Activated T-cell treated with anti-CD3 and anti-CD28 coated beads for 4 hours (primary cell): ENCODE measurements around the gene CCDC85C.

Experiments
- DNase-seq: peaks from one replicate; pipeline ENCODE4 v3.0.0-alpha.2; 2020

Gene CCDC85C

GRCh38 chr14:99552572-99553216 is 51.3 kb downstream of the CCDC85C start:
- DNase-seq = no peak

- no peak for DNase-seq
Observed at GRCh38 chr14:99552021-99552553, 51.9 kb downstream of the CCDC85C start.

DNA sequence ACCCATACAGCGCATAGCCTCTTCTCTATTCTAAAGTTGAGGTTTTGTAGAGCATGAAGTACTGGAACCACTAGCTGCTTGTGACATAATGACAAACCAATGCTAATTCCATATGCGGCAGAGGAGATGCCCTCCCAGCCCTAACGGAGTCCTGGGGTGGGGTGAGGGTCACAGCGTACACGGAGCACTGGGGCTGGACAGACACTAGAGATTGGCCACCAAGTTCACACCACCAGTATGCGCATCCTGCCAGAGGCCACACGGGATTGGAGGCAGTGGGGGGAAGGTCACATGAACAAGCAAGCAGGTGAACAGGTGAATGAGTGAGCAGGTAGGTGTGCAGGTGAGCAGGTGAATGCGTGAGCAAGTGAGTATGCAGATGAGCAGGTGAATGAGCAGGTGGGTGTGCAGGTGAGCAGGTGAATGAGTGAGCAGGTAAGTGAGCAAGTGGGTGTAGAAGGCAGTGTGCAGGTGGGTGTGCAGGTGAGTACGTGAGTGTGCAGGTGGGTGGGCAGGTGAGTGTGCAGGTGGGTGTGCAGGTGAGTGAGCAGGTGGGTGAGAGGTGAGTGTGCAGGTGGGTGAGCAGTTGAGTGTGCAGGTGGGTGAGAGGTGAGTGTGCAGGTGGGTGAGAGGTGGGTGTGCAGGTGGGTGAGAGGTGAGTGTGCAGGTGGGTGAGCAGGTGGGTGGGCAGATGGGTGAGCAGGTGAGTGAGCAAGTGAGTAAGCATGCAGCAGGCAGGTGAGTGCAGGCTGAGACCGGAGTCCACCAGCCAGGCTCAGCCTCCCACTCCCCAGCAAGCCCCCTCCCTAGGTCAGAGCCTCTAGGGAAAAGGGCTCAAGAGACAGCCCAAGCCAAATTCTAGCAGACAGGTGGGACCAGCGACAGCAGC is 52.7 kb downstream of the CCDC85C start:
- no peak for DNase-seq

- no peak for DNase-seq
Observed at GRCh38 chr14:99550387-99550992, 53.5 kb downstream of the CCDC85C start.

DNA sequence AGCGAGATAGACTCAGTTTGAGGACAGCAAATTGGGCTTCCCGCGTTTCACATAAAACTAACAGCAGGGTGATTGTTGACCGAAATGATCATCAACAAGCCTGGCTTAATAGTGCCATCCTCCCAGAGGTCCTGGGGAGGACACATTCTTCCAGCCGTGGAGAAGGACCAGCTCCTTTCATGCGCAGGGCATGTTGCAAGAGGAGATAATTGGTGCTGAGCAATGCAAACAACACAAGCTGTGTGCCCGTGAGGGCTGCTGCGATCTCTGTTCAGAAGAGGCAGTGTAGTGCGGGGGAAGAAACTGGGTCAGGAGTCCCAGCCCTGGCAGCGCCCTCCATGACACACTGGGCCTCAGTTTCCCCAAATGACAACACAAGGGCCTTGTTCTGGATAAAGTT is 54.3 kb downstream of the CCDC85C start:
- no peak for DNase-seq

DNA sequence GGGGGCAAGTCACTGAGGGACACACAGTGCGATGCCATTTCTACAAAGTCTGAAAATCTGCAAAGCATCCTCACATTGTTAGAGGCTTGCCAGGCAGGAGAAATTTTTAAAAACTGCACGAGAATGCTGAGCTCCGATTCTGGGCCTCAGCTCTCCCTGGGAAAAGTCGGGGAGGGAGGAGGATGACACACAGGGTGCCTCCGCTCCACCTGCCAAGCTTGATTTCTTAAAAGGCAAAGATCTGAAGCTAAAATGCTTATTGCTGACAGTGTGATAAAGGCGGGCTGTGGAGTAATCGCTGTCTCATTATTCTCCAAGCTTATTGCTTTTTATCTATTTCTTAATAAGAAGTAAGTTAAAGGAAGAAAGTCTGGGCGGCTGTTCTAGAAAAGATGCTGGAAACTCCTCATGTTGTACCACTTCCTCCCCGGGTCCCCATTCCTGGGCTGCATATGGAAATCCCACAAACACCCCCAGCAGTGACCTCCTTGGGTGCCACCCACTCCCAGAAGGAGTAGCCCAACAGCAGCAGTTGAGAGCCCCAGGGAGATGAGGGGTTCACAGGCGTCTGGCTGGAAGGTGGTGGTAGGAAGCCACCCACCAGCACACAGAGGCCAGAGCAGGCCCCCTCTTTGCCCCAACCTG is 55.0 kb downstream of the CCDC85C start:
- no peak for DNase-seq

GRCh38 chr14:99548255-99548654 is 55.8 kb downstream of the CCDC85C start:
- no peak for DNase-seq

DNA sequence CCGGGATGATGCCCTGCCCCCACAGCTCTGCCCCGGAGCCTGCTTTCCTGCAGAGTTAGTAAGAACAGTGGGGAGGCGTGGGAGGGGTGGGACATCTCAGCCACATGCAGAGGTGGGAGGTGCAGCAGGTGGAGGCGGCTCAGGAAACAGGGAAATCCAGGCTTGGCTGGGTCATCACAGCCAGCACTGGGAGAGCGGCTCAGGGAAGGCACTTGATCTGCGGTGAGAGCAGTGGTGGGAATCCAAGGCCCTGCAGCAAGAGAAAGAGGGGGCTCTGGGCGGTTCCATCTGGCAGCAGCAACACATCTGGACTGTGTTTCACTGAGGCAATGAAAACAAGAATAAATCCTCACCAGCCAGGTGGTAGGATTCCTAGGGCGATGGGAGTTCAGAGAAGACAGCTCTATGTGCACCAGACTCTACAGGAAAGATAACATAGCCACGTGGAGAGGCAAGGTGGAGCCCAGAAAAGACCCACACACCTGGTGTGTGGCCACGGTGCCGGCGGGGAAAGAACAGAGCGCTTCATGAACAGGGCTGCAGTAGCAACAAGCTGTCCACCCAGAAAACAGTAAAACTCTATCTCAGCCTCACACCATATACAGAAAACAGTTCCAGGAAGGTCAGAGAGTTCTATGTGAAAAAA is 57.6 kb downstream of the CCDC85C start:
- DNase-seq = no peak

DNA sequence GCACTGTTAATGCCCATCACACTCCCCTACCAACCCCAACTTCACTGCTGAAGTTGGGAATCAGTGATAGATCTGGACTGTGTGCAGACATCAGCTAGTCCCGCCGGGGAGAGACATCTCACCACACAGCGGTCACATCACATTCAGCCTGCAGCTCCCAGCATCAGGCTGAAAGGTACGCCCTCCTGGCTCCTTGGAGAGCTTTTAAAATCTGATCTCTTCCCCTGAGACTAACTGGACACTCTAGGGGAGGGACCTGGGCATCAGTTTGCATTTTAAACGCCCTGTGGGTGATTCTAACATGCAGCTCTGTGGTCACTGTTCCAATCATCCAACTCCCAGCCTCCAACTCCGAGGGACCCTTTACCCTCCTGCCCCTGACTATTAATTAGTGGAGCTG is 58.4 kb downstream of the CCDC85C start:
- no peak for DNase-seq

GRCh38 chr14:99544991-99545390 is 59.0 kb downstream of the CCDC85C start:
- DNase-seq = no peak

GRCh38 chr14:99543985-99544384 is 60.0 kb downstream of the CCDC85C start:
- no peak for DNase-seq

DNA sequence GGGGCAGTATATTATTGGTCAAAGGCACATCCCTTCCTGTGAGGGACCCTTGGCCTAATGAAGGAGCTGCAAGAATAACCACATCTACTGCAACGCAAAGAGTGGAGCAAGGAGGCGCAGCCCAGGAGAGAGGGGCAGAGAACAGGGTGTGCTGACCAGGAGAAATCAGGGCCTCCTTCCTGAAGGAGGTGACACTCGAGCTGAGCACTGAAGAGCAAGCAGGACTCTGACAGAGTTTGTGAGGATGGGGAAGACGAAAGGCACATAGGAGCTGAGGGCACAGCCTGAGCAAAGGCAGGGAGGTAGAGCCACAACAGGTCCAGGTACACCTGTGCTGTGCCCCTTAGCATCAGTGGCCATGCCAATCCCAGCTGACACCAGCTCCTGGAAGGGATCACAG is 60.6 kb downstream of the CCDC85C start:
- DNase-seq = no peak

DNA sequence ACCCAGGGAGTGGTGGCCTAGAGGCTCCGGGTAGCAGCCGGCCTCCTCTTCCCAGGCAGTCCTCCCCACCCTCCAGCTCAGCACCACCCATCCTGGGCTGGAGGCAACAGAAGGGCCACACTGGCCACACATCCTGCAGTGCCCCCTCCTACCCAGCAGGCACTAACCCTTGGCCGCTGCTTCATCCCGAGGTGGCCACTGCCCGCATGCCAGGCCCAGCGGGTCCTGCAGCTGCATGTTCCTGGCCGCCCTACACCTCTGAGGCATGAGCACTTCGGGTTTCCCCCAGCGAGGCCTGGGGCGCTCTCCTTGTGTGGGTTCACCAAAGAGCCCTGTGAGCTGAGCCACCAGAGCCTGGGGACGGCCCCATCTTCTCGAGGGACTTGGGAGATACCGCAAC is 61.4 kb downstream of the CCDC85C start:
- no peak for DNase-seq

GRCh38 chr14:99541677-99542470 is 62.1 kb downstream of the CCDC85C start:
- no peak for DNase-seq

DNA sequence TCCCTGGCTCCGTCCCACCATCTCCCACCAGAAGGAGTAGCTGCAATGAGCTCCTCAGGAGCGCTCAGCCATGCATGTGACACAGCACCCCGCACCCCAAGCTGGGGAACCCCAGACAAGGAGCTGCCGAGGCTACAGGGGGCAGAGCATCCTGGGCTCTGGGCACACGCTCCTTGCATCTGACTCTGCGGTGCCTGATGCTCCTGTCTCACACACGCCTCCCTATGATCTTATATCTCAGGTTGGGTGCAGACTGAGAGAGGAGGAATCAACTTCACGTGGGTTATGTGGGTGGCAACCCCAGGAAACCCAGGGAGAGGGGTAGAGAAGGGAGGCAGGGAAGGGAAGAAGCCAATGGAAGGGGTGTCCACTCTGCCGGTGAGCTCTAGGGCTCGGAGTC is 62.8 kb downstream of the CCDC85C start:
- no peak for DNase-seq

DNA sequence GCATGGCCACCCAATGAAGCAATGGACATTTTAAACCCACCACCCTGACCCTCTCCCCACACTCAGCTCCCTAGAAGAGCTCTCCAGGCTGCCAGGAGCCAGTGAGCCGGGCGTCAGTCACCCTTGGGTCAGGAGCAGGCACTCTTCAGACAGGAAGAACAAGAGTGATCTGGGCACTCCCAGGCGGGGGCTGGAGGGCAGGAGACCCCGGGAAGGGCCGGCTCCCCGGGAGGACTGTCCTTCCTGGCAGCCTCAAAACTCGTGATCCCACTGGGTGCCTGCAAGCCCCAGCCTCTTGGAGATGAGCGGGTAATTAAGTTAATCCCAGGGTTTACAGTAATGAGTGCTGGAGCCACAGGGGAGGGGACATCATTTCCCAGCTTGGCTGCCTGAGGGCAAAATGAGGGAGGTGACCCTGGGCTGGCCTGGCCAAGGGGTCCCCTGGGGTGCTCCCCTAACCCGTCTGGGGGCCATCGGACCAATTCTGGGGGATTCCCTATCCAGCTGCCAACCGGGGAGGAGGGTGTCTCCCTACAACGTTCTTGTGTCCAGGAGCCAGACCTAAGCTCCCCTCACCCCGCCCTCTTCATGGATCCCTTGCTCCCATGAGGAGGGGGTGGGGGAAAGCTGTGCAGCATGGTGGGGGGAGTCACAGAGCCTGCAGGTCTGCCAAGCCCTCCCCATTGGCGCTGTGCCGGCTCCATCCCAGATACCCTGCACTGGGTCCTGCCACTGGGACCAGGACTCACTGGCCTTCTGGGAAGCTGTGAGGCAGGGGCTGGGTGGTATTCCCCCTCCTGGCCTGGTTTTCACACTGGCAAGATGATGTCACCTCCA is 63.6 kb downstream of the CCDC85C start:
- no peak for DNase-seq

DNA sequence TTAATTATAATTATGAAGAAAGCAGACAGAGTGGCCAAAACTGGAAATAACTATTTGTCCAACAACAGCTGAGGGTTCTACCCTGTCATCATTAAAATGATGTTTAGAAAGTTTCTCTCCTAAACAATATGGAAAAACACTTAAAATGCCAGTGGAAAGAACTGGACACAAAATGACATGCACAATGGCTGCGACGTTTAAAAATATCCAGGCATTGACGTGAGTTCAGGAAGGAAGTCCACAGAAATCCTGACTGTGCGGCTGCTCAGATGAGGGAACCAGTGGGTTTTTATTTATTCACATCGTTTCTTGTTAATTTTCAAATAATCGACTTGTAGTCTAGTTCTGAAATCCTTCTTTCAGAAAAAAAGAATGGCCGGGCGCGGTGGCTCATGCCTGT is 64.5 kb downstream of the CCDC85C start:
- no peak for DNase-seq

- no peak for DNase-seq
Observed at GRCh38 chr14:99538733-99539132, 65.3 kb downstream of the CCDC85C start.

- no peak for DNase-seq
Observed at GRCh38 chr14:99538275-99538674, 65.7 kb downstream of the CCDC85C start.

GRCh38 chr14:99537399-99537798 is 66.6 kb downstream of the CCDC85C start:
- DNase-seq = no peak
